ENCODE results near the gene HTRA3.

- TF ChIP-seq CTCF (IDR thresholded peaks at IDR 0.05; ENCODE audit: insufficient read depth, low read length) (no peak), GABPA (IDR thresholded peaks at IDR 0.05; ENCODE audit: low read depth) (no peak), POLR2AphosphoS5 (IDR thresholded peaks at IDR 0.05; ENCODE audit: low read depth) (no peak), REST (IDR thresholded peaks at IDR 0.05; ENCODE audit: insufficient replicate concordance, low read depth) (no peak)
Observed at GRCh38 chr4:8270418-8270771, 841 bp downstream of the HTRA3 start.
